Measurements from ENCODE around the gene COL9A1.

The COL9A1 gene

GRCh38 chr6:70176842-70177550, 125.9 kb downstream of the COL9A1 start:
- DNase-seq (ENCODE audit: low read depth, low spot score) = no peak

- DNase-seq (ENCODE audit: low read depth, low spot score) = no peak
Measured at GRCh38 chr6:70175770-70176169, 127.1 kb downstream of the COL9A1 start.

- DNase-seq (ENCODE audit: low read depth, low spot score) = no peak
Measured at GRCh38 chr6:70172252-70172651, 130.6 kb downstream of the COL9A1 start.

GRCh38 chr6:70171236-70171635, 131.6 kb downstream of the COL9A1 start:
- DNase-seq (ENCODE audit: low read depth, low spot score) = no peak

GRCh38 chr6:70168681-70169377, 134.1 kb downstream of the COL9A1 start:
- DNase-seq (ENCODE audit: low read depth, low spot score) = no peak
